HG03103 (cell line): ENCODE results near the gene C2orf69.

Experiments used
- ATAC-seq: cut with Tn5 transposase; IDR thresholded peaks from one replicate; pipeline ENCODE4 v1.9.1; 2021; ENCODE audit warnings: low read depth; ENCODE audit not compliant: unreplicated experiment

C2orf69 gene

GRCh38 chr2:199911052-199911876, at the start of gene C2orf69:
Gene C2orf69, plus strand, starts transcription at chr2:199911293. Its CDS starts 146 bp downstream, at chr2:199911439.
- ATAC-seq = peak; percentile 81

GRCh38 chr2:199862788-199863187, 48.3 kb upstream of the C2orf69 start:
- ATAC-seq = no peak

- ATAC-seq = no peak
Measured at GRCh38 chr2:199865905-199866304, 45.2 kb upstream of the C2orf69 start.

- ATAC-seq = no peak
Measured at GRCh38 chr2:199868431-199869226, 42.5 kb upstream of the C2orf69 start.

GRCh38 chr2:199869227-199869541, 41.9 kb upstream of the C2orf69 start:
- ATAC-seq = no peak

- ATAC-seq = no peak
Measured at GRCh38 chr2:199869653-199870052, 41.4 kb upstream of the C2orf69 start.

GRCh38 chr2:199870581-199870980, 40.5 kb upstream of the C2orf69 start:
- no peak for ATAC-seq

GRCh38 chr2:199874209-199874608, 36.9 kb upstream of the C2orf69 start:
- no peak for ATAC-seq

- ATAC-seq = no peak
Measured at GRCh38 chr2:199875400-199875799, 35.7 kb upstream of the C2orf69 start.

- no peak for ATAC-seq
Measured at GRCh38 chr2:199882667-199883066, 28.4 kb upstream of the C2orf69 start.

GRCh38 chr2:199883474-199884212, 27.4 kb upstream of the C2orf69 start:
- ATAC-seq = no peak

- no peak for ATAC-seq
Measured at GRCh38 chr2:199895406-199895805, 15.7 kb upstream of the C2orf69 start.

GRCh38 chr2:199896617-199897016, 14.5 kb upstream of the C2orf69 start:
- no peak for ATAC-seq

GRCh38 chr2:199901942-199902341, 9.2 kb upstream of the C2orf69 start:
- ATAC-seq = no peak

GRCh38 chr2:199902486-199903110, 8.5 kb upstream of the C2orf69 start:
- ATAC-seq = no peak

GRCh38 chr2:199903111-199903510, 8.0 kb upstream of the C2orf69 start:
- ATAC-seq = no peak

GRCh38 chr2:199907008-199907714, 3.9 kb upstream of the C2orf69 start:
- ATAC-seq = no peak

GRCh38 chr2:199910338-199911051, 598 bp upstream of the C2orf69 start:
- ATAC-seq = no peak

GRCh38 chr2:199911877-199912161, 726 bp downstream of the C2orf69 start:
- ATAC-seq = no peak
